HEK293 (cell line): Measurements from ENCODE around the gene RNF223.

Experiments
- PRDM1 ChIP-seq: fragments of 450-650 bp; formaldehyde crosslinking; IDR thresholded peaks from 2 replicates; pipeline ENCODE4; 2016; ENCODE audit warnings: missing biosample characterization, missing genetic modification characterization
- TCF7L2 ChIP-seq: IDR thresholded peaks from 2 replicates; pipeline ENCODE4 v1.6.1; 2011; ENCODE audit warnings: low read depth, mild to moderate bottlenecking, inconsistent platforms, low read length, moderate library complexity, borderline replicate concordance
- YY1 ChIP-seq: fragments of 450-650 bp; formaldehyde crosslinking; IDR thresholded peaks from 2 replicates; pipeline ENCODE4 v1.5.1; 2018; ENCODE audit warnings: missing biosample characterization, missing genetic modification characterization
- YY2 ChIP-seq: fragments of 450-650 bp; formaldehyde crosslinking; IDR thresholded peaks from 2 replicates; pipeline ENCODE4 v1.5.1; 2016; ENCODE audit warnings: missing biosample characterization, missing genetic modification characterization
- ZBTB11 ChIP-seq: fragments of 450-650 bp; formaldehyde crosslinking; conservative IDR thresholded peaks from 2 replicates; pipeline ENCODE4 v1.5.1; 2016; ENCODE audit warnings: low read depth, missing biosample characterization, missing genetic modification characterization
- ZNF174 ChIP-seq: fragments of 450-650 bp; formaldehyde crosslinking; IDR thresholded peaks from 2 replicates; pipeline ENCODE4 v1.5.0; 2017; ENCODE audit warnings: missing biosample characterization, mild to moderate bottlenecking, missing genetic modification characterization
- ZNF777 ChIP-seq: fragments of 450-650 bp; formaldehyde crosslinking; IDR thresholded peaks from 2 replicates; pipeline ENCODE4 v1.5.1; 2017; ENCODE audit warnings: missing biosample characterization, missing genetic modification characterization, borderline replicate concordance
- TF ChIP-seq, protein P1 (sequence below): fragments of 450-650 bp; formaldehyde crosslinking; IDR thresholded peaks from 2 replicates; pipeline ENCODE4 v1.5.1; 2016; ENCODE audit warnings: missing biosample characterization, missing genetic modification characterization
- TF ChIP-seq, protein P2 (sequence below): fragments of 450-650 bp; formaldehyde crosslinking; IDR thresholded peaks from 2 replicates; pipeline ENCODE4 v1.5.1; 2016; ENCODE audit warnings: missing biosample characterization, missing genetic modification characterization

DNA sequence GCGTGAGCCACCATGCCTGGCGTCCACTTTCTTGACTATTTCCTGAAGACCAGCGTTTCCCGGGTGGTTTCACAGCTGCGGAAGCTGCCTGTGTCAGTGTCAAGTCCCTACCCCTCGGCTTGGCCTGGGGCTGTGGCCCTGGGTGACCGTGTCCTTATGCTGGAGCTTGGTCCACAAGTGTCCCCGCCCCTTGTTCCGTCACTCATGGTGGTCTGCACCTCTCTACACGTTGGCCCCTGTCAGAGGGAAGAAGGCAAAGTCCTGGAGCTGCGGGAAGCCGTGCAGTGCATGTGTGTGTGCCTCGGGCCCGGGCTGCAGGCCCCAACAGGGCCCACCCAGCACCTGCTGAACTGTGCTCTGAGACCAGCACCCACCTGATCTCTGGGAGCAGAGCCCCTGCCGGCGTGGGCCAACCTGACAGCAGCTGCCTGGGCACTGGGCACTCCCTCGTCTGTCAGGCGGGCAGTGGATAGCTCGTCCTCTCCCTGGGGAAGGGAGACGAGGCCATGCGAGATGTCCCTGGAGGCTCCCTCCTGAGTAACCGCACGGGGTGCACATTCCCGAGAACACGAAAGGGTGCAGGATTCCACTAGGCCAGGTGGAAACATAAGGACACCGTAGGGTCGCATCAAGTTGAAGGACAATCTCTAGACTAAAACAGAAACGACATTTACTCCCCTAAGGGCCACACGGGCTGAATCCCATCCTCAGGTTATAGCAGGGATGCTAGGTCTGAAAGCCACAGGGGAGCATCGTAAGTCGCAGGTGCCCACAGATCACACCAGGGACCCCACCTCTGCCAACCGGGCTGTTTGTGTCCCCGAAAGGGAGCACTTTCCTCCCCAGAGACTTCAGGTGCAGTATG lies 44.1 kb upstream of the RNF223 start:
- TF ChIP-seq ZNF174 (no peak), TCF7L2 (no peak), ZNF777 (no peak), YY1 (tag by site-specific recombination) (no peak), YY2 (tag by site-specific recombination) (no peak), ZBTB11 (tag by site-specific recombination) (no peak), PRDM1 (tag by site-specific recombination) (no peak)
- TF ChIP-seq, protein P1, sequence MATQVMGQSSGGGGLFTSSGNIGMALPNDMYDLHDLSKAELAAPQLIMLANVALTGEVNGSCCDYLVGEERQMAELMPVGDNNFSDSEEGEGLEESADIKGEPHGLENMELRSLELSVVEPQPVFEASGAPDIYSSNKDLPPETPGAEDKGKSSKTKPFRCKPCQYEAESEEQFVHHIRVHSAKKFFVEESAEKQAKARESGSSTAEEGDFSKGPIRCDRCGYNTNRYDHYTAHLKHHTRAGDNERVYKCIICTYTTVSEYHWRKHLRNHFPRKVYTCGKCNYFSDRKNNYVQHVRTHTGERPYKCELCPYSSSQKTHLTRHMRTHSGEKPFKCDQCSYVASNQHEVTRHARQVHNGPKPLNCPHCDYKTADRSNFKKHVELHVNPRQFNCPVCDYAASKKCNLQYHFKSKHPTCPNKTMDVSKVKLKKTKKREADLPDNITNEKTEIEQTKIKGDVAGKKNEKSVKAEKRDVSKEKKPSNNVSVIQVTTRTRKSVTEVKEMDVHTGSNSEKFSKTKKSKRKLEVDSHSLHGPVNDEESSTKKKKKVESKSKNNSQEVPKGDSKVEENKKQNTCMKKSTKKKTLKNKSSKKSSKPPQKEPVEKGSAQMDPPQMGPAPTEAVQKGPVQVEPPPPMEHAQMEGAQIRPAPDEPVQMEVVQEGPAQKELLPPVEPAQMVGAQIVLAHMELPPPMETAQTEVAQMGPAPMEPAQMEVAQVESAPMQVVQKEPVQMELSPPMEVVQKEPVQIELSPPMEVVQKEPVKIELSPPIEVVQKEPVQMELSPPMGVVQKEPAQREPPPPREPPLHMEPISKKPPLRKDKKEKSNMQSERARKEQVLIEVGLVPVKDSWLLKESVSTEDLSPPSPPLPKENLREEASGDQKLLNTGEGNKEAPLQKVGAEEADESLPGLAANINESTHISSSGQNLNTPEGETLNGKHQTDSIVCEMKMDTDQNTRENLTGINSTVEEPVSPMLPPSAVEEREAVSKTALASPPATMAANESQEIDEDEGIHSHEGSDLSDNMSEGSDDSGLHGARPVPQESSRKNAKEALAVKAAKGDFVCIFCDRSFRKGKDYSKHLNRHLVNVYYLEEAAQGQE = no peak
- TF ChIP-seq, protein P2, sequence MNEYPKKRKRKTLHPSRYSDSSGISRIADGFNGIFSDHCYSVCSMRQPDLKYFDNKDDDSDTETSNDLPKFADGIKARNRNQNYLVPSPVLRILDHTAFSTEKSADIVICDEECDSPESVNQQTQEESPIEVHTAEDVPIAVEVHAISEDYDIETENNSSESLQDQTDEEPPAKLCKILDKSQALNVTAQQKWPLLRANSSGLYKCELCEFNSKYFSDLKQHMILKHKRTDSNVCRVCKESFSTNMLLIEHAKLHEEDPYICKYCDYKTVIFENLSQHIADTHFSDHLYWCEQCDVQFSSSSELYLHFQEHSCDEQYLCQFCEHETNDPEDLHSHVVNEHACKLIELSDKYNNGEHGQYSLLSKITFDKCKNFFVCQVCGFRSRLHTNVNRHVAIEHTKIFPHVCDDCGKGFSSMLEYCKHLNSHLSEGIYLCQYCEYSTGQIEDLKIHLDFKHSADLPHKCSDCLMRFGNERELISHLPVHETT (tag by site-specific recombination) = no peak
